Suppressor macrophage treated with lipopolysaccharide for 1 hour (primary cell): ENCODE measurements around the gene DDIT4.
A peak's percentile ranks its signal among the peaks of the same experiment; 100 is the strongest.

Experiments used
- DNase-seq, 3 donors: peaks; one replicate each; pipeline ENCODE4 v3.0.0-alpha.2; 2020 to 2022

Gene DDIT4

DNA sequence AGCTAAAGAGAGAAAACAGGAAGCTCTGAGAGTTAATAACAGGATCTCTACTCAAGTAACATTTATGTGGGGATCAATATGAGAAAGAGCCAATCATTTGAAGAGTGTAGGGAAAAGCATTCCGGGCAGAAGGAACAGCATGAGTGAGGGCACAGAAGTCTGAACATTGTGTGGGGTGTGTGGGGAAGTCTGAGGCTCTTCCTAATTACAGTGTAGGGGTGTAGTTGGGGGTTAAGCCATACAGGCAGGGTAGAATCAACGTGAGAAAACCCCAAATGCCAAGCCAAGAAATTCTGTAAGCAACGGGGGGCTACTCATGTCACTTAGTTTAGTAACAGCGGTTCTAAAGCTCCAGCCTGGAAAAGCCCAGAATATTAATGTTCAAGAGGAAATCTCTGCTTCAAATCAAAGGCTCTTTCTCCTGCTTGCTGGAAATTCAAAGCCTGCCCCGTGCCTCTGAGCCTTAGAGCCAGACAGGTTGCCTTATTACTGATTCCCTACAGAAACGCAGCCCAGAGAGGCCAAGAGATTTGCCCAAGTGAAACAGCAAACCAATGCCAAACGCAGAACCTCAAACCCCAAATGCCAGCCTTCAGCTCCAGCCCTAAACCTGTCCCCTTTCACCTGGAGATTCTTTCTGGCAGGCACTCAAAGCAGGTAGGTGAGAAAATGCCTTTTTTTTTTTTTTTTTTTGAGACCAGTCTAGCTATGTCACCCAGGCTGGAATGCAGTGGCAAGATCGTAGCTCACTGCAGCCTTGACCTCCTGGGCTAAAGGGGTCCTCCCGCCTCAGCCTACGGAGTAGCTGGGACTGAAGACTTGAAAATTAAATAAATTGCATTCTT is 44.9 kb downstream of the DDIT4 start:
- no peak for DNase-seq

DNA sequence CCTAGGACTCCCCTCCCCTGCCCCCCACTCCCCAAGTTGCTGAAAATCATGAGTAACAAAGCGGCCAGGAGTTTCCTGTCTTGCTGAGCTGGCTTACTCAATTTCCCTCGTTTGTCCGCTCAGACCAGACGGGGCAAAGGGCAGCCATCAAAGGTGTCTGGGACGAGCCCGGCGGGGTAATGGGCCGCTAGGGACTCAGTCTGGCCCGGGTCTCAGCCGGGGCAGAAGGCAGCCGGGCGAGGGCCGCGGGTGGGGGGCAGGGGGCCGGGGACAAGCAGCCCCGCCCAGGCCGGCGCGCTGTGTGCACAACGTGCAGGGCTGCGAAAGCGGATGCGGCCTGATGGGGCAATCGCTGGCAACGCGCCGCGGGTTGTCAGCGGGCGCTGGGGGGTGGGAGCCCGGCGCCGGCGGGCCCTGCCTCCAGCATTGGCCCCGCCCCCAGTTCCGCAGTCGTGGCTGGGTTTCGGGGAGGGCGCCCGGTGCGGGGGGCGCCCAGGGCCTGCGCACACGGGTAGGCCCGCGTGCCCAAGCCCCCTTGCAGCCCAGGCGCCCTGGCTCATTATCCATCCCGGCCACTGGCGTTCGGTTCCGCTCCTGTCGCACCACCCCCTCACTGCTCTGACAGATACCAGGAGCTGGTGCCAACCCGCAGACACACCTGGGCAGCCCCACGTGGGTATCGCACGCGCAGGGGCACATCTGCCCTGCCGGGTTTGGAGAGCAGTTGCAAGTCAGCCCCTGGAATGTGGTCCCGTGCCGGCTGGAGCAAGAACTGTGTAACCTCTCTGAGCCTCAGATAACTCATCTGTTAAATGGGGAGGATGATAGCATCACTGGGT is 45.9 kb downstream of the DDIT4 start:
- DNase-seq = peak; percentile 94 to 95 (median 94)

DNA sequence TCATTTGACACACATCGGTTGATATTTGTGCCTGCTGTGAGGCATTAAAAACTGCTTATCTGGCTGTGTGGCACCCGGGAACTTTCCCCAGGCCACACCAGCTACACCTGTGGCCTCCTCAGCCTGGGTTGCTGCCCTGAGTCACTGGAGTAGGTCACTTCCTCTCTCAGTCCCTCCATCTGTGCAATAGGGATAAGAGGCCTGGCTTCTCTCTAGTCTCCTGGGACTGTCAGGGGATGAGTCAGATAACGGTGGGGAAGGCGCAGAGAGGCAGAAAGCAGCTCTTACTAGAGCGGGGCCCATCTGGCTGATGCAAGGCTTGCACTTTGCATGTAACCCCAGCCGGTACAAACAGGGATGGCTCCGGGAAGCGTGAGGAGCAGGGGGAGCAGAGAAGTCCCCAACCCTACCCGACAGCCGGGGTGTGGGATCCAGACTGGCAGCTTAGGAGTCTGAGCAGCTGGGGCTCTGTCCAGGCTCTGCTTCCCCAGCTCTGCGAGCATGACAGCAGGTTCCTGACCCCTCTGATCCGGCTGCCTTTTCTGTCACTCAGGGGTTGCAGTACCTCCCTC is 47.0 kb downstream of the DDIT4 start:
- peak; percentile 91 to 96 (median 93) for DNase-seq

DNA sequence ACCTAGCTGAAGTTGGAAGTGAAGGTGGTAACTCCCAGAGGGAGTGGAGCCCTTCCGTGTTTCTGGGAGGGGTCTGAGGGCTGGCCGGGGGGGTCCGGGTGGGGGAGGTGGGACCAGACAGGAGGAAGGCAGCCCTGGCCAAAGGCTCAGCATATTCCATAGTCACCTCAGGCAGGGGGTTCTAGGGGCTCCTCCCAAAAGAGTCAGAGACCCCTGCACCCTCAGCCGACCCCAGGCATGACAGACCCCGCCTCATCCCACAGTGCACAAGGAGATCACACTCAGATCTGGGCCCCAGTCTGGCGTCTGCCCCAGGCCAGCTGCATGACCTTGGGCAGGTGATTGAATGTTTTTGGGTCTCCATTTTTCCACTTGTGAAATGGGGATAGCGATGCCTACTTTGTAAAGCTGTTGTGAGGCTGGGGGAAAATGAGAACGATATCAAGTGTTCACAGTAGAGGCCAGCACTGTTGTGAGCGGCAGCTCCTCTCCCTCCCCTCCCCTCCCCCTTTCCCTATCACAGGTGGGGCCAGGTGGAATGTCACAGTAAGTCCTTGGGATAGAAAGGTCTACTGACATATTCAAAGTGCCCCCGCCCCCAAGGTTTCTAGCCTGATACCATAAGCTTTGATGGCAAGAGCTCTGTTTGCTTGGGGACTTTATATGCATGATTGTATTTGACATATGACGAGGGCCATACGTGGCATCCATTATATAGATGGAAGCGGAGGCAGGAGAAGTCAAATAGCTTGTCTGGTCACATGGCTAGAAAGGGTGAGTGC is 47.7 kb downstream of the DDIT4 start:
- no peak for DNase-seq

DNA sequence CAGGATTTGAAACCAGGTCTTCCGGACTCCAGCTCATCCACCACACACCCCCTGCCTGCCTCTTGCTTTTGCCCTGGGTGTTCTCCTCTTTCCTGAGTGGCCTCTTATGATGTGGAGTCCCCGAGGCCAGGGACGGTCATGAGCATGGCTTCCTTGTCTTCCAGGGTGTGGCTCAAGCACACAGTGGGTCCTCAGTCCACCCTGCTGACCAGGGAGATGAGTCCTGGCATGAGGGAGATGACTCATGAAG is 48.2 kb downstream of the DDIT4 start:
- peak; percentile 57 to 73 (median 62) for DNase-seq

DNA sequence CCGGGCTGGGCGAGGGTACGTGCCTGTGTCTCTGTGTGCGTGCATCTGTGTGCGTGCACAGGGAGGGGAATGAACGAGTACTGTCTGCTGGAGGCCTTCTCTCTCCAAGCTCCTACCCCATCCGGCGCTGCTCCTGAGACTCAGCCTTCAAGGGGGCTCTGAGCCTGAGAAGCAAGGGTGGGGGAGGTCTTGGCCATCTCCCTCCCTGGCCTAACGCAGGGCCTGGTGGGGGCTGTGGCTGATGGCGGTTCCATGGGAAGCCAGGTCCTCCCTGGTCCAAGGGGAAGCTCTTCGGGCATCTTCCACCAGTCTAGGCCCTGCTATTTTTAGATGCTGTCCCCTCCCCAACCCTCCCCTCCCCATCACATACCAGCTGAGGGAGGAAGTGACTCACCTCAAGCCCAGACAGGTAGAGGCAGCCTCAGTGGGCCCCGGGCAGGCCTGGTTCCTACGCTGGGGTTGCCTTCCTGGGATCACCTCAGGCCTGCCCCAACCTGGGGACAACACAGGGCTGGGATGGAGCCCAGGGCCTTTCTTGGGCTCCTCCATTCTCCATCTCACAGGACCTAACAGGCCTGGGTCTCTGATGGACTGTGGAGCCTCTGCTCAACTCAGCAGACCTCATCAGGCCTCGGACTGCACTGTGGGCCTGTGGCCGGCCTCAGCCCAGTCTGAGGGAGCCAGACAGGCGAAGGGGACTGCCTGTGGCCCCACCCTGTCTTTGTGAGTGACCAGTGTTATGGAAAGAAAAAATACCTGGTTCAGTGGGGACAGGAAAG is 48.7 kb downstream of the DDIT4 start:
- no peak for DNase-seq

DNA sequence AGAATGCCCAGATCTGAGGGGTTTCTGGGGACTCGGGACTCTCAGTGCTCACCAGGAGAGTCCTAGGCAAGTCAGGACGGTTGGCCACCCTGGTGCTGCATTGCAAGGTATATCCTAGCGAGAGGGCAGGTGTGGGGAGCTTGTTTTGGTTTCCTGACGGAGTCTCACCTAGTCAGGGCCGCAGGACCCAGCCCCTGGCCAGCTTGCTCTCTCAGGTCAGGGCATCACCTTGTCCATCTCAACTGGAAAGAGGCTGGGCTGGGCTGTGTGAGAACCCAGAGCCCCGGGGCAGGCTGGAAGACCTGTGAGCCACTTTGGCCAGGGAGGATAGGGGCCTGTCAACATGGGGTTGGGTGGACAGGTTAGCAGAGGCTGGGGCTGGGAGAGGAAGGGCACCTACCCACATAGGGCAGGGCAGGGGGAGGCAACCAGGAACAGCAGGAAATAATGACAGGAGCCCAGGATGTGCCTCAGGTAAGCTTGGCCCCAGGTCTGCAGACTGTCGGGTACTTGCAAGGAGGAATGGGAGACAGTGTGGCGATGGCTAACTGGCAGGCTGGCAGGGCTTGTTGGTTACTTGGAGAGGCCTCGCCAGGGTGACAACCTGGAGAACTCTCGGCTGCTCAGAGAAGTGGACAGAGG is 49.5 kb downstream of the DDIT4 start:
- no peak for DNase-seq

DNA sequence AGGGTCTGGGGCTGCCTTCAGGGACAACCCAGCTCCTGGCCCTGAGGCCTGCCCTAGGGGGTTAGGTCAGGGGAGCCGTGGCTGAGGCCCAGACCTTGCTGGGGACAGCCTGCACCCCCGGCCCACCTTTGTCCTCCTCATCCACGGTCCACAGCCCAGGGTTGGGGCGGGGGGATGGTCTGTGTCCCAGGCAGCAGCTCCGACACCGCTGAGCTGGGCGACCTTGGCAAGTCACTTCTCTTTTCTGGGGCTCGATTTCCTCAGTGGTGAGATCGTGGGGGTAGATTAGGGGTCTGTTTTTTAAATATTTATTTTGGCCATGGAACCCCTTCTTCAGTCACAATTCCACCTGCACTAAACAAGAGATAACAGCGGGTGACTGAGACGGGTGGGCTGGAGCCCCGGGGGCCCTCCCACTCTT is 50.1 kb downstream of the DDIT4 start:
- no peak for DNase-seq
